GM19452 (cell line): ENCODE measurements around the gene SH3GL1.

Experiments used
- ATAC-seq: cut with Tn5 transposase; IDR thresholded peaks from one replicate; pipeline ENCODE4 v1.9.1; 2021; ENCODE audit not compliant: unreplicated experiment

The SH3GL1 gene

DNA sequence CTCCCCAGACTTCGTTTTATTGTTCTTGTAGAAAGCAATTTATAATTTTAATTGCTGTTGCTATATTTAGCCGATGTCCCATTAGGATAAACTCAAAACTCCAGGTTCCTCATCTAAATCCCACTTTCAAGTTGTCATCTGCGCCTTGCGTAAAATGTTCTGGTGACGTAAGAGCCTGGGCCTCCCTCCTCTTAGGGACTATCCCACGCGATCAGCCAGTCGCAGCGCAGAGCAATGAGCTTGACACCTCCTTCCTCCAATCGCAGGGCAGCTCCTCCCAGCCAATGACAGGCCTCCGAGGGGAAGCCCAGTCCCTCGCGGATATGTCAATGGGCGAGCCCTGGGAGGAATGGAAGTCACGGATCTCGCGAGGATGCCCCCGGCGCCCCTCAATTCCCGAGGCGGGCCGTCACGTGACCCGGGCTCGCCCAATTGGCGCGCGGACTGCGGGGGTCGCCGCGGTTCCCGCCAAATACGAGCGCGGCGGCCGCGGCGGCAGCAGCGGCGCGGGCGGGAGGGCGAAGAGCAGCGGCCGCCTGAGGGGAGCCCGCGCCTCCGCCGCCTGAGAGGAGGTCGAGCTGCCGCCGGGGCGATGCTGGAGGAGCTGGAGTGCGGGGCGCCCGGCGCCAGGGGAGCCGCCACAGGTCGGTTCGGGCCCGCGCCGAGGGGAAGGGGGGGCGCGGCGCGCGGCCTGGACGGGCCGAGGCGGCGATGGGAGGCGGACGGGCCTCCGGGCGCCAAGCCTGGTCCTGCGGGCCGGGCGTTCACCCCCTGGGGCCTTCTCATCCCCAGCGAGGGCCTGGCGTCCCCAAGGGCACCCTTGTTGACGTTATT lies 2.0 kb upstream of the SH3GL1 start, which contains the start of gene CHAF1A:
Gene CHAF1A, plus strand, starts transcription at position 470 of the 834 bp plus-strand sequence. Its CDS starts 123 bp downstream, at position 593.
- ATAC-seq = peak; percentile 66

GRCh38 chr19:4401769-4402170 lies 1.4 kb upstream of the SH3GL1 start:
- ATAC-seq = no peak

- no peak for ATAC-seq
Measured at GRCh38 chr19:4399812-4400134, 574 bp downstream of the SH3GL1 start.

DNA sequence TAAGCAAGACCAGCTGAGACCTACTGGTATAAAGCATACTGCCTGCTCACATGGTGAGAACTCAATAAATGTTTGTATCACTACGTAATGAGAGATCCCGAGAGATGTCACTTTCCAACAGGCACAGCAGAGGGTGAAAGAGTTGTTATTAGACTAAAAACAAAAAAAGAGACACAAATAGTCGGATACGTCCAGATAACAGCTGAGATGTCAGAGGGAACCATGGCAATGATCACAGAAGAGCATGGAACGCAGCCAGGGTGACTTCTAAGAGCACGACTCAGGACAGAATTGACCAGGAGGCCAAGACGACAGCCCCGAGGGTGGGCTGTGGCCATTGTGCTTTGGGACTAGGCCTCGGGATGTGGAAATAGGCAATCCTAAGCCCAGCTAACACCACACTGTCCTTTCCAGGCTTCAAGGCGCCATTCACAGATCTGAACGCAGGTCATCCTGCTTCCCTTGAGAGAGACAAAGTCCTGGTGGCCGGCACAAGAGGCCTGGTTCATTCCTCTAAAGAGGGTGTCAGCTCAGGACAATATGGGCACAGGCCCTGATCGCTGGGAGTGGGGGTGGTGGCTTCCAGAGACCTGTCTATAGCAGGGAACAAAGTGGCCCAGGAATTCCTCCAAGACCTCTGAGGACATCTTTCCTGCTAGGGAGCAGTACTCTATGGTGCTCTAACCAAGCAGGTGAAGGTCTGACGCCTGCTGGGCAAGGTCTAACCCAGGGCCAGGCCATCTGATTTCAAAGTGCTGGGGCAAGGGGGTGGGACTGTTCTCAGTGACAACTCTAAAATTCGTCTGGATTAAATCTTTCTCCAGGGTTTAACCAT lies 3.2 kb downstream of the SH3GL1 start:
- no peak for ATAC-seq

- no peak for ATAC-seq
Measured at GRCh38 chr19:4393947-4394590, 6.3 kb downstream of the SH3GL1 start.

GRCh38 chr19:4391701-4392483 lies 8.5 kb downstream of the SH3GL1 start:
- no peak for ATAC-seq

- no peak for ATAC-seq
Measured at GRCh38 chr19:4391306-4391693, 9.0 kb downstream of the SH3GL1 start.

DNA sequence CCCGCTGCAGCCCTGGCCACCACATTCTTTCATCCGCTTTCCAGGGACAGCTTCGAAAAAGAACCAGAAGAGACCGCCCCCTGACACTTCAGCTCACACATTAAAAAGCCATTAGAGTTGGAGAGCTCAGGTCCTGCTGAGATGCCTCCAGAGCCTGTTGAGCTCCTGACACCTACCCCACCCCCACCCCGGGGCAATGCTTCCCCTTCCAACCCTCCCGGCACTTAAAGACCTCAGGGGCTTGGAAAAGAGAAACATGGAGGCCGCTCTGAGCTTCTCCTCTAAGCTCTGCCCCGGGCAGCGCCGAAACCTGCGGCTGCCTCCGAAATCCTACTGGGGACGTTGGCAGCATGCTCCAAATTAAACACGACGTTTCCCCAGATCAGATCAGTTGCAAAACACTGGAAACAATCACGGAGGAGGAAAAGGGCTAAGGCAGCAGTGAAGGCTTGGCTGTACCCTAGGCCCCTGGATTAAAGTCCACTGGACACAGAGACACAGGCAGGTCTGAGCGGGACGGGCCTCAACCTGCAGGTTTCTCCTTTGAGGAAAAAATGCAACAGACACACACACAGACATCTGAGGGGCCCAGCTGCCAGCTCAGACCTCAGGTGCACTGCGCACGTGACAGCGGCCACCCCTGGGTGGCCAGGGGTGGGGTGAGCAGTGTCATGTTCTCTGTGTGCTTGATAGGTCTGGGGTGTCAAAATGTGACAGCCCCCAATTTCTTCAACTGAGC lies 9.6 kb downstream of the SH3GL1 start:
- ATAC-seq = no peak

GRCh38 chr19:4390017-4390566 lies 10.3 kb downstream of the SH3GL1 start:
- no peak for ATAC-seq

DNA sequence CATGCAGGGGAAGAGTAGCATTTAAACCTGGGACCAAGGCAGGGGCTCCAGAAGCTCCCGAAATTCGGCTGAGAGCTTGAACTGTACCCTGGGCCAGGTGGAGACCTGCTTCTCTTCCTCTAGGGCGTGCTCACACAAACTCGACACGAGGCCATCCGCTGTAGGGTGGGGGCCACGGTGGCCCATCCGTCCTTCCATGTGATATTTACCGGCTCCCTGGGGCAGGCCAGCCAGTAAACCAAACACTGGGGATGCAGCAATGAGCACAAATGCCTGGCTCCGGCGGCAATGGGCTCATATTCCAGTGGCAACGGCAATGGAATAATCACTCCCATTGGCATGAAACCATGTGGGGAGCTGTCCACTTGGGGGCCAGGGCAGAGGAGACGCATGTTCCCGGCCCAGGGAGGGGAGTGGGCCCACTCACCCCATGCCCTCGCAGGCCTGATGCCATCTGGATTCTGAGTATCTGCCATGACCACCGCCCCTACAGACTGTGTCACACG lies 10.8 kb downstream of the SH3GL1 start:
- ATAC-seq = no peak

DNA sequence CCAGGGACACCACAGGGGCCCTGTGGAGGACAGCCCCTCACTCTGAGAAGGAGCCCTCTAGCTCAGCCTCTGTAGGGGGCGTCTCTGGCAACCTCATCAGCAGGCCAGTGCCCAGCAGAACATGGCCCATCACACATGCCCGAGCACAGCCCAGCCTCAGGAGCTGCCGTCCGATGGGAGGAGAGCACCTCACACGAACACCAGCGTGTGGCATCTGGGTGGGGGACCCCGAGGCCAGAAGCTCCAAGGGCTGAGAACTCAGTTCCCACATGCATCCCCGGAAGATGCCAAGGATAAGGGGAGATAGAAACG lies 11.3 kb downstream of the SH3GL1 start:
- ATAC-seq = no peak

DNA sequence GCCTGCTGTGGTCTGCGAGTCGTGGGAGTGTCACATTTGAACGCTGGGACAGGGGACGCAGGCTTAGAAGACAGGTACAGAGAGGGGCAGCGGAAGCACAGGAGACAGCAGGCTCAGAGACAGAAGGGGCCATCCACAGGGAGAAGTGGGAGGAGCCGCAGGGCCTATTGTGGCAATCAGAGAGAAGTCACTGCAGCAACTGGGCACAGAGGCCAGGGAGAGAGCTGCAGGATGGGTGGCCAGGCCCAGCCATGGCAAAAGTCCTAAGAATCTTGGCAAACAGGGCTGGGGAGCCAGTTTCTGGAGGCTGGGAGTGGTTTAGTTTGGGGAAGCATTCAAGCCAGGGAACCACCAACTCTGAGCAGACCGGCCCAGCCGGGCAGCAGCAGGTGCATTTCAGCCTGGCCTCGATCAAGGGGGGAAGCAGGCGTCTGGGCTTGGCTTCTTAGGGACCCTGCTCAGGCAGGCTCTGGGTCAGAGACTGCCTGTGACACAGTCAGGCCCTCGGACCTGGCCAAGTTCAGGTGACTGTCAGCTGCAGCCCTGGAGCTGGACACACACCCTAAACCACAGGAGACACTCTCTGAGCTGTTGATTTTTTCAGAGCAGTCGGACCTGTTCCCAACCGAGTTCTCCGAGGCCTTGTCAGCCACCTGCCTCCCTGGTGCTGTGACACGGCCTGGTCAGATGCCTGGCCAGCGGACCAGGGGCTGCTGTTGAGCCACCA lies 11.8 kb downstream of the SH3GL1 start:
- ATAC-seq = no peak

GRCh38 chr19:4386041-4386782 lies 14.1 kb downstream of the SH3GL1 start:
- no peak for ATAC-seq

- no peak for ATAC-seq
Measured at GRCh38 chr19:4385291-4386040, 14.9 kb downstream of the SH3GL1 start.

GRCh38 chr19:4380254-4380727 lies 20.1 kb downstream of the SH3GL1 start:
- ATAC-seq = no peak

DNA sequence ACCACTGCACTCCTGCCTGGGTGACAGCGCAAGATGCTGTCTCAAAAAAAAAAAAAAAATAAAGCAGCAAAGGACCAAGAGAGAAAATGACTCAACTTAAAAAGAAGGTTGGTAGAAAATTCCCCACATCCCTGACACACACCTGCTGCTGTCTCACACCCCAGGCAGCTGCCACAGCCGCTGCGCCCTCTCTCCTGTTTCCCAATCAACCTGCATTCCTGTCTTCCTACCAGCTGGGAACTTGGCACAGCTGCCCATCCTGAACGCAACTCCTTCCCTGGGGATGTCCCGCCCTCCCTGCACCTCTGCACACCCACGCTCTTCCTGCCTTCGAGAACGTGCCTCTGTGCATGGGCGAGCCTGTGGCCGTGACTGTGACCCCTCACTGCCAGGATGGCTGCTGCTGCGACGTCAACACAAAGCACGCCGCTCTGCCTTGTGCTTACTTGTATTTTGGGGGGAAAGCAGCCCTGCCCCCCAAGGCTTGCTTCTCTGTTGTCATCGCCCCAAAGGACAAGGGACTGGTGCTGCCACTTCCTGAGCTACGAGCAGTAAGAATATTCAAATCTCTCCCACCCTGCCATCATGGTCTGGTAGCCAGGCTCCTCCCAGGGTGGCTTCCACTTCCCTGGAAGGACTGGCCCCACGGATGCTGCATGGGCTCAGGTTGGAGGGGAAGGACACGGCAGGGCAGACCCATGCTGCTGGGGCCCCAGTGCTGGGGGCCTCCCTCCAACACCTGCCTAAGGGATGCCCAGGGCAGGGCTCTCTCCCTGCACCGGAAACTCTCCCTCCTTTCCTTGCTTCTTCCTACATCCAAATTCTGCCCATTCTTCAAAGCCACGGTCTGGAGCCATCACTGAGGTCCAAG lies 20.7 kb downstream of the SH3GL1 start:
- no peak for ATAC-seq

DNA sequence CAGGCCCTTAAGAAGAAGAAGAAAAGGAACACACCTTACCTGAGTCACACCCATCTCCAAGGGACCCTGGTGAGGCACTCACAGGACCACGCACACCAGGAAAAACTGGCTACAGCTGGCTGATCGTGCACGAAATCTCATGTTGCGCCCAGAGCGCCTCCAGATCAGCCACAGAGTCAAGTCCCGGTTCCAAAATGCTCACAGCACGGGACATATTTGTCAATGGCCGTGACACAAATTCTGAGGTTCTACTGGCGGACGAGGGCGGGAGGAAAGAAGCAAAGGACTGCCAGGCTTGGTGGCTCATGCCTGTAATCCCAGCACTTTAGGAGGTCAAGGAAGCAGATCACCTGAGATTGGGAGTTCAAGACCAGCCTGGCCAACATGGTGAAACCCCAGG lies 21.5 kb downstream of the SH3GL1 start:
- no peak for ATAC-seq
